ENCODE measurements around the gene DGKI.

DGKI gene

DNA sequence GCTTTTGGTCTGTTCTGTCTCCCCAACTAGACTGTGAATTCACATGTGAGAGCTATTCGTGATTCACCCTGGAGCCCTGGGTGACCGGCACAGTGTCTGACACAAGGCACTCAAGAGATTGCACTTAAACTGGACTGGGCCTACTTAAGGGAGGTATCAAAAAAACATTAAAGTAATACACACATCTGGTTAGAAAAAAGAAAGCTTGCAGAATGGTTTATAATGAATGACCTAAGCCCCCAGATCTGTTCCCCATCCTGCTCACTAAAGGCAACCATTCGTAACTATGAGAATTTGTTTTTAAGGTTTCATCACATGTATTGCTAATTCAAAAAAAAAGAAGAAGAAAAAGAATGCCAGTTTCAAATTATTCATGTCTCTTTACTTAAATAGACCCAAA lies 74.5 kb downstream of the DGKI start:
- Histone ChIP-seq H3K9me3 (ENCODE audit: low read length) (no peaks in the 10 kb centered on the region), H3K27ac (ENCODE audit: low read depth, low read length) (no peak overlapping the region), H3K27me3 (ENCODE audit: control insufficient read depth in 1 of 2, insufficient read depth in 2 of 2, low read length in 2 of 2) (no peaks in the 10 kb centered on the region), H3K36me3 (ENCODE audit: insufficient read depth, low read length) (no peaks in the 10 kb centered on the region), H3K4me3 (ENCODE audit: low read depth in 1 of 2, low read length in 2 of 2) (no peak overlapping the region), H3K4me1 (ENCODE audit: insufficient read depth, low read length) (no peaks in the 10 kb centered on the region), H3K9ac (ENCODE audit: low read length) (no peak overlapping the region)

GRCh38 chr7:137771679-137772078 lies 75.1 kb downstream of the DGKI start:
- Histone ChIP-seq H3K4me3 (ENCODE audit: low read depth in 1 of 2, low read length in 2 of 2) (no peak overlapping the region), H3K9me3 (ENCODE audit: low read length) (no peaks in the 10 kb centered on the region), H3K4me1 (ENCODE audit: insufficient read depth, low read length) (no peaks in the 10 kb centered on the region), H3K27me3 (ENCODE audit: control insufficient read depth in 1 of 2, insufficient read depth in 2 of 2, low read length in 2 of 2) (no peaks in the 10 kb centered on the region), H3K9ac (ENCODE audit: low read length) (no peak overlapping the region), H3K27ac (ENCODE audit: low read depth, low read length) (no peak overlapping the region), H3K36me3 (ENCODE audit: insufficient read depth, low read length) (no peaks in the 10 kb centered on the region)

GRCh38 chr7:137771273-137771672 lies 75.5 kb downstream of the DGKI start:
- Histone ChIP-seq H3K27ac (ENCODE audit: low read depth, low read length) (no peak overlapping the region), H3K9ac (ENCODE audit: low read length) (no peak overlapping the region), H3K27me3 (ENCODE audit: control insufficient read depth in 1 of 2, insufficient read depth in 2 of 2, low read length in 2 of 2) (no peaks in the 10 kb centered on the region), H3K9me3 (ENCODE audit: low read length) (no peaks in the 10 kb centered on the region), H3K4me1 (ENCODE audit: insufficient read depth, low read length) (no peaks in the 10 kb centered on the region), H3K4me3 (ENCODE audit: low read depth in 1 of 2, low read length in 2 of 2) (no peak overlapping the region), H3K36me3 (ENCODE audit: insufficient read depth, low read length) (no peaks in the 10 kb centered on the region)

DNA sequence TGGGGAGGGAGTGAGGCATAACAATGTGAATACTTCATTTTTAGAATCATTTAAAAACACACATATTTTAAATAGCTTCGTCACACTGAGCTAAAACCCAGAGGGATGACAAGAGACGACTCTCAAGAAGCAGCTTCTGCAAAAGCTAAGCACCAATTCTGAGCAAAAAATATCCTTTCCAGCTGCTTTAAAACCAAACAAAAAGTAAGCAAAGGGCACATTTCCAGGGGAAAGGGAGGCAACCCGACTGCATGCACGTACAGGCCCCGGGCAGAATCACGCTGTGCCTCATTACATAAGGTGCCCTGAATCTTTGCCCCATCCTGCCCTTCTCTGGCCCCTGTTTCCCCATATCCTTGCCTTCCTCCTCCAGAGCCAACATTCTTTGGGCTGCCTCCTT lies 78.4 kb downstream of the DGKI start:
- no peak overlapping the region for H3K4me3 ChIP-seq (ENCODE audit: low read depth in 1 of 2, low read length in 2 of 2)
- no peaks in the 10 kb centered on the region for H3K27me3 ChIP-seq (ENCODE audit: control insufficient read depth in 1 of 2, insufficient read depth in 2 of 2, low read length in 2 of 2)
- H3K9me3 ChIP-seq (ENCODE audit: low read length): no peaks in the 10 kb centered on the region
- no peaks in the 10 kb centered on the region for H3K4me1 ChIP-seq (ENCODE audit: insufficient read depth, low read length)
- no peaks in the 10 kb centered on the region for H3K36me3 ChIP-seq (ENCODE audit: insufficient read depth, low read length)
- H3K9ac ChIP-seq (ENCODE audit: low read length): no peak overlapping the region
- no peak overlapping the region for H3K27ac ChIP-seq (ENCODE audit: low read depth, low read length)

DNA sequence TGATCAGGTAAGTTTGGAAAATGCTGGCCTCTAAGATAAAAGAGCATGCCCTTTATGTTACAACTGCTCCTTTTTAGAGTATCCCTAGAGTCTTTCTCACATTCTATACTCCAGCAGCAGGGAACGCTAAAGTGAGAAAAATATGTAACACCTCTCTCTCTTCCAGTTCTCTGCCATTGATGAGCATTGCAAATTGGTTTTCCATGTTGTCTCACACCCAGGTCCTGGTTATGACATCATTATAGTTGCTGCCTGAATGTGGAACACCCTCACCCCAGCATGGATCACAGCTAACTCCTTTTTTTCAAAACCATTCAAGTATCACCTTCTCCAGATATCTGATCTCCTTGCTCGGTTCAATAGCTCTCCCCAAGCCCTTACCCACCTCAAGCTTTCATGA lies 84.4 kb downstream of the DGKI start:
- Histone ChIP-seq H3K9me3 (ENCODE audit: low read length) (no peaks in the 10 kb centered on the region), H3K9ac (ENCODE audit: low read length) (no peak overlapping the region), H3K36me3 (ENCODE audit: insufficient read depth, low read length) (no peaks in the 10 kb centered on the region), H3K4me1 (ENCODE audit: insufficient read depth, low read length) (no peaks in the 10 kb centered on the region), H3K27me3 (ENCODE audit: control insufficient read depth in 1 of 2, insufficient read depth in 2 of 2, low read length in 2 of 2) (no peaks in the 10 kb centered on the region), H3K4me3 (ENCODE audit: low read depth in 1 of 2, low read length in 2 of 2) (no peak overlapping the region), H3K27ac (ENCODE audit: low read depth, low read length) (no peak overlapping the region)

- Histone ChIP-seq H3K4me3 (ENCODE audit: low read depth in 1 of 2, low read length in 2 of 2) (no peak overlapping the region), H3K27ac (ENCODE audit: low read depth, low read length) (no peak overlapping the region), H3K9me3 (ENCODE audit: low read length) (no peaks in the 10 kb centered on the region), H3K4me1 (ENCODE audit: insufficient read depth, low read length) (no peaks in the 10 kb centered on the region), H3K27me3 (ENCODE audit: control insufficient read depth in 1 of 2, insufficient read depth in 2 of 2, low read length in 2 of 2) (no peaks in the 10 kb centered on the region), H3K9ac (ENCODE audit: low read length) (no peak overlapping the region), H3K36me3 (ENCODE audit: insufficient read depth, low read length) (no peaks in the 10 kb centered on the region)
Measured at GRCh38 chr7:137760111-137760510, 86.7 kb downstream of the DGKI start.

GRCh38 chr7:137757146-137757925 lies 89.4 kb downstream of the DGKI start:
- H3K4me1 ChIP-seq (ENCODE audit: insufficient read depth, low read length): no peaks in the 10 kb centered on the region
- H3K27me3 ChIP-seq (ENCODE audit: control insufficient read depth in 1 of 2, insufficient read depth in 2 of 2, low read length in 2 of 2): no peaks in the 10 kb centered on the region
- H3K4me3 ChIP-seq (ENCODE audit: low read depth in 1 of 2, low read length in 2 of 2): no peak overlapping the region
- no peak overlapping the region for H3K9ac ChIP-seq (ENCODE audit: low read length)
- no peaks in the 10 kb centered on the region for H3K9me3 ChIP-seq (ENCODE audit: low read length)
- H3K36me3 ChIP-seq (ENCODE audit: insufficient read depth, low read length): no peaks in the 10 kb centered on the region
- no peak overlapping the region for H3K27ac ChIP-seq (ENCODE audit: low read depth, low read length)

DNA sequence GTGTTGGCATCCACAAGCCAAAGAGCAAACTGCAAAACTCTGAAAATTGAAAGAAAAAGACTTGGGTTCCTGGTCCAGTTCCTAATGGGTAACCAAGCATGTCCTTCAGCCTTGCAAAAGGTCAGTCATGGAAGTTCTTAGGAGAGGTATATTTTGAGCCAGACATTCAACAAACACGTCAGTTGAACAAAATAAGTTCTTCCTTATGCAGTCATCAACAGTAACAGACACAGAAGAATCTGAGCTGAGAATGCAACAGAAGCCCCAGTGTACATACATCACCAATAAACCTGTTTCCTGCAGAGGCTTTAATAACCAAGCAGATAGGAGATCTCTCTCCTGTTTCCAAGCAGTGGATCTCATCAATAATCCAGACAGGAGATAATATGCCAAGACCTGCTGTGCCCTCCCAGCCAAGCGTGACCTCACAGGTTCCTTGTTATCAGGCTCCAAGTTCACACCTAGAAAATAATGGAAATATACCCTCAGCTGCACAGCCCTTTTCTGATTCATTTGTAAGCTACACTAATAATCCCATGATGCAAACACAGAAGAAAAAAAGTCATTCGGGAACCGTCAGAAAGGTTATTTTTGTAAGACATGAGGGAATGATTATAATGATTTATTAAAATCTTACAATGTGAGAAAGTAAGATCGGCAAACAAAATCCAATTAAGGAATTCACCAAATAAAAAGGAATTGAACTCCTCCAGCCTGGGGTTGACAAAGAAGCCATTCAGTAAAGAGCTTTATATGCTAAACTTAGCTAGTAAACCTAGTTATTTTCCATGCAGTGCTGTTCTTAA lies 90.7 kb downstream of the DGKI start:
- H3K36me3 ChIP-seq (ENCODE audit: insufficient read depth, low read length): no peaks in the 10 kb centered on the region
- no peak overlapping the region for H3K4me3 ChIP-seq (ENCODE audit: low read depth in 1 of 2, low read length in 2 of 2)
- no peak overlapping the region for H3K27ac ChIP-seq (ENCODE audit: low read depth, low read length)
- H3K27me3 ChIP-seq (ENCODE audit: control insufficient read depth in 1 of 2, insufficient read depth in 2 of 2, low read length in 2 of 2): no peaks in the 10 kb centered on the region
- H3K9me3 ChIP-seq (ENCODE audit: low read length): no peaks in the 10 kb centered on the region
- no peaks in the 10 kb centered on the region for H3K4me1 ChIP-seq (ENCODE audit: insufficient read depth, low read length)
- no peak overlapping the region for H3K9ac ChIP-seq (ENCODE audit: low read length)

GRCh38 chr7:137755427-137755826 lies 91.3 kb downstream of the DGKI start:
- Histone ChIP-seq H3K9me3 (ENCODE audit: low read length) (no peaks in the 10 kb centered on the region), H3K4me3 (ENCODE audit: low read depth in 1 of 2, low read length in 2 of 2) (no peak overlapping the region), H3K4me1 (ENCODE audit: insufficient read depth, low read length) (no peaks in the 10 kb centered on the region), H3K9ac (ENCODE audit: low read length) (no peak overlapping the region), H3K27me3 (ENCODE audit: control insufficient read depth in 1 of 2, insufficient read depth in 2 of 2, low read length in 2 of 2) (no peaks in the 10 kb centered on the region), H3K36me3 (ENCODE audit: insufficient read depth, low read length) (no peaks in the 10 kb centered on the region), H3K27ac (ENCODE audit: low read depth, low read length) (no peak overlapping the region)

- Histone ChIP-seq H3K9me3 (ENCODE audit: low read length) (no peaks in the 10 kb centered on the region), H3K27ac (ENCODE audit: low read depth, low read length) (no peak overlapping the region), H3K4me1 (ENCODE audit: insufficient read depth, low read length) (no peaks in the 10 kb centered on the region), H3K36me3 (ENCODE audit: insufficient read depth, low read length) (no peaks in the 10 kb centered on the region), H3K4me3 (ENCODE audit: low read depth in 1 of 2, low read length in 2 of 2) (no peak overlapping the region), H3K9ac (ENCODE audit: low read length) (no peak overlapping the region), H3K27me3 (ENCODE audit: control insufficient read depth in 1 of 2, insufficient read depth in 2 of 2, low read length in 2 of 2) (no peaks in the 10 kb centered on the region)
Measured at GRCh38 chr7:137753948-137754851, 92.6 kb downstream of the DGKI start.

- Histone ChIP-seq H3K4me1 (ENCODE audit: insufficient read depth, low read length) (no peaks in the 10 kb centered on the region), H3K9me3 (ENCODE audit: low read length) (no peaks in the 10 kb centered on the region), H3K27ac (ENCODE audit: low read depth, low read length) (no peak overlapping the region), H3K36me3 (ENCODE audit: insufficient read depth, low read length) (no peaks in the 10 kb centered on the region), H3K9ac (ENCODE audit: low read length) (no peak overlapping the region), H3K4me3 (ENCODE audit: low read depth in 1 of 2, low read length in 2 of 2) (no peak overlapping the region), H3K27me3 (ENCODE audit: control insufficient read depth in 1 of 2, insufficient read depth in 2 of 2, low read length in 2 of 2) (no peaks in the 10 kb centered on the region)
Measured at GRCh38 chr7:137753575-137753947, 93.2 kb downstream of the DGKI start.
